OCI-LY3 (cell line): ENCODE data around the gene OR6S1.
"Not testable (repeated sequence)": the region's sequence is repeated elsewhere in the genome, so short reads cannot be mapped to it uniquely, and the experiment has no call there.

ENCODE experiments used
- CTCF ChIP-seq: fragments of 200-600, 300-600 bp; sonication (generic); IDR thresholded peaks from 2 replicates; pipeline ENCODE4 v1.5.1; 2014; ENCODE audit warnings: antibody characterized with exemption, low read length, low read depth
- EZH2phosphoT487 ChIP-seq: fragments of 200-600 bp; shearing (Covaris generic); IDR thresholded peaks from 2 replicates; pipeline ENCODE4 v1.6.1; 2018; ENCODE audit warnings: antibody characterized with exemption, mixed run types, low read depth

DNA sequence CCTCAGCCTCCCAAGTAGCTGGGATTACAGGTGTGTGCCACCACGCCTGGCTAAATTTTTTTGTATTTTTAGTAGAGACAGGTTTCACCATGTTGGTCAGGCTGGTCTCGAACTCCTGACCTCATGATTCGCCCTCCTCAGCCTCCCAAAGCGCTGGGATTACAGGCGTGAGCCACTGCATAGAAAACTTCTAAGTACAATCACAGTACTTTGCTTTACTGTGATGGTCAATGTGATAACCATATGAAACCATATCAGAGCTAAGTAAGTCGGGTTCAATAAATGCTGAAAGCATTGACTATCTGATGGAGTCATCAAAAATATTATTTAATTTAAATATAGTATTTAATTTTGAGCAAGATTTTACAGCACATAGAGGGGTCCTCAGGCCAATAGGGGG, 21.8 kb downstream of the OR6S1 start:
- not testable (repeated sequence) for TF ChIP-seq CTCF, EZH2phosphoT487
